SK-N-SH (cell line): ENCODE measurements around the gene INTS1. TPM values are rescaled to one million over a fixed set of nuclear protein-coding genes. Genes with fewer than 3 reads are reported as not detected.

Source experiments
- CTCF ChIA-PET: fragments of 300-600, 350-600 bp; formaldehyde crosslinking; extraction: SDS; loops from one replicate; lab custom pipeline; 2021; lab: Yijun Ruan, JAX
- POLR2A ChIA-PET: fragments of 350-600 bp; sonication (Branson Sonifier 250); formaldehyde crosslinking; extraction: SDS; loops from one replicate; lab custom pipeline; 2020; ENCODE audit warnings: antibody characterized with exemption, inconsistent platforms; lab: Yijun Ruan, JAX
- DNase-seq: peaks from one replicate; pipeline ENCODE4 v3.0.0; 2012
- H2AFZ ChIP-seq: fragments of 200-600 bp; sonication (generic); 2 replicates; pipeline ENCODE4 v1.8.1; 2016; ENCODE audit warnings: antibody characterized with exemption, mild to moderate bottlenecking, low read depth
- H3F3A ChIP-seq: fragments of 200-600 bp; sonication (generic); replicated peaks from 2 replicates; pipeline ENCODE3; 2016; ENCODE audit warnings: antibody characterized with exemption, mild to moderate bottlenecking; ENCODE audit not compliant: insufficient read depth
- H3K27ac ChIP-seq, 2 experiments: fragments of 200-500 bp in 1 of 2; fragments of 200-600 bp in 1 of 2; sonication (Bioruptor generic) in 1 of 2; sonication (generic), shearing (Covaris generic) in 1 of 2; 2 replicates each; pipeline versions ENCODE4 v1.5.1 to v1.6.1; 2014 to 2016; ENCODE audit warnings: low read depth in 2 of 2, inconsistent platforms in 1 of 2, low read length in 1 of 2, mild to moderate bottlenecking in 1 of 2, mixed read lengths in 1 of 2
- H3K27me3 ChIP-seq: fragments of 200-600 bp; sonication (generic), shearing (Covaris generic); 2 replicates; pipeline ENCODE4 v1.6.1; 2016; ENCODE audit warnings: mixed run types; ENCODE audit not compliant: insufficient read depth
- H3K36me3 ChIP-seq, 2 experiments: fragments of 200-500 bp in 1 of 2; fragments of 200-600 bp in 1 of 2; sonication (Bioruptor generic) in 1 of 2; sonication (generic) in 1 of 2; replicated peaks in 1 of 2; 2 replicates each; pipeline versions ENCODE3 to v1.5.1; 2014 to 2016; ENCODE audit warnings: low read length in 1 of 2, mild to moderate bottlenecking in 1 of 2; ENCODE audit not compliant: insufficient read depth in 2 of 2, control insufficient read depth in 1 of 2
- H3K4me1 ChIP-seq, 2 experiments: fragments of 200-500 bp in 1 of 2; fragments of 200-600 bp in 1 of 2; sonication (Bioruptor generic) in 1 of 2; sonication (generic), shearing (Covaris generic) in 1 of 2; 2 replicates each; pipeline versions ENCODE4 v1.5.1 to v1.6.1; 2014 to 2016; ENCODE audit warnings: low read depth in 1 of 2, low read length in 1 of 2, mixed run types in 1 of 2; ENCODE audit not compliant: insufficient read depth in 2 of 2, control insufficient read depth in 1 of 2
- H3K4me2 ChIP-seq: fragments of 200-600 bp; sonication (generic), shearing (Covaris generic); 2 replicates; pipeline ENCODE4 v1.6.1; 2017; ENCODE audit warnings: mixed run types
- H3K4me3 ChIP-seq, 2 experiments: fragments of 200-500 bp in 1 of 2; fragments of 200-600 bp in 1 of 2; sonication (Bioruptor generic) in 1 of 2; sonication (generic), shearing (Covaris generic) in 1 of 2; 2 replicates each; pipeline versions ENCODE4 v1.5.1 to v1.8.1; 2014 to 2016; ENCODE audit warnings: low read depth in 2 of 2, inconsistent platforms in 1 of 2, low read length in 1 of 2, mild to moderate bottlenecking in 1 of 2, mixed read lengths in 1 of 2, moderate library complexity in 1 of 2
- H3K79me2 ChIP-seq: fragments of 200-600 bp; sonication (generic); 2 replicates; pipeline ENCODE4 v1.8.1; 2017; ENCODE audit warnings: mild to moderate bottlenecking; ENCODE audit not compliant: insufficient read depth
- H3K9ac ChIP-seq: fragments of 200-600 bp; sonication (generic); 2 replicates; pipeline ENCODE4 v1.6.1; 2017; ENCODE audit warnings: mixed run types
- H3K9me2 ChIP-seq: fragments of 200-600 bp; sonication (generic); 2 replicates; pipeline ENCODE4 v1.6.1; 2017; ENCODE audit warnings: mixed run types
- H3K9me3 ChIP-seq: fragments of 200-600 bp; sonication (generic); 2 replicates; pipeline ENCODE4 v1.6.1; 2017; ENCODE audit warnings: mixed run types, mild to moderate bottlenecking, moderate library complexity
- H4K20me1 ChIP-seq: fragments of 200-600 bp; sonication (generic); 2 replicates; pipeline ENCODE4 v1.6.1; 2017; ENCODE audit warnings: mild to moderate bottlenecking, mixed run types; ENCODE audit not compliant: insufficient read depth
- CTCF ChIP-seq: fragments of 200-600 bp; sonication (generic); IDR thresholded peaks from 2 replicates; pipeline ENCODE4 v1.6.1; 2017; ENCODE audit warnings: antibody characterized with exemption, mild to moderate bottlenecking, moderate library complexity
- ELF1 ChIP-seq: IDR thresholded peaks from 2 replicates; pipeline ENCODE4 v1.4.0; 2012
- EZH2phosphoT487 ChIP-seq: fragments of 200-600 bp; sonication (generic); IDR thresholded peaks from 2 replicates; pipeline ENCODE4 v1.6.1; 2017; ENCODE audit warnings: low read depth, mixed run types, mild to moderate bottlenecking, antibody characterized with exemption, moderate library complexity, borderline replicate concordance
- FOXM1 ChIP-seq: IDR thresholded peaks from 2 replicates; pipeline ENCODE4 v1.4.0; 2012; ENCODE audit warnings: low read depth, mild to moderate bottlenecking
- IRF3 ChIP-seq: fragments of 150-350 bp; IDR thresholded peaks from 2 replicates; pipeline ENCODE4 v1.6.1; 2016; ENCODE audit warnings: mild to moderate bottlenecking, low read depth, low read length
- MAX ChIP-seq: IDR thresholded peaks from 2 replicates; pipeline ENCODE4 v1.4.0; 2012; ENCODE audit warnings: low read depth
- MEF2A ChIP-seq: IDR thresholded peaks from 2 replicates; pipeline ENCODE4 v1.4.0; 2012; ENCODE audit warnings: low read depth, borderline replicate concordance
- MXI1 ChIP-seq: IDR thresholded peaks from 2 replicates; pipeline ENCODE4 v1.6.1; 2012; ENCODE audit warnings: mild to moderate bottlenecking, low read depth, low read length, improper control_type of control experiment
- PBX3 ChIP-seq: IDR thresholded peaks from 2 replicates; pipeline ENCODE4; 2012
- POLR2AphosphoS5 ChIP-seq: IDR thresholded peaks from 2 replicates; pipeline ENCODE4 v1.6.1; 2012; ENCODE audit warnings: low read depth, low read length
- REST ChIP-seq: IDR thresholded peaks from 2 replicates; pipeline ENCODE4 v1.6.1; 2012; ENCODE audit warnings: mild to moderate bottlenecking, low read depth, low read length, moderate library complexity
- RFX5 ChIP-seq: IDR thresholded peaks from 2 replicates; pipeline ENCODE4 v1.6.1; 2012; ENCODE audit warnings: mild to moderate bottlenecking, improper control_type of control experiment, low read length
- RXRA ChIP-seq: IDR thresholded peaks from 2 replicates; pipeline ENCODE4 v1.4.0; 2012; ENCODE audit warnings: low read depth, mild to moderate bottlenecking, borderline replicate concordance
- TAF1 ChIP-seq: IDR thresholded peaks from 2 replicates; pipeline ENCODE4 v1.6.1; 2012; ENCODE audit warnings: low read depth, mild to moderate bottlenecking, low read length, moderate library complexity, borderline replicate concordance
- TEAD4 ChIP-seq: IDR thresholded peaks from 2 replicates; pipeline ENCODE4 v1.4.0; 2012; ENCODE audit warnings: mild to moderate bottlenecking, borderline replicate concordance; ENCODE audit not compliant: insufficient read depth
- USF2 ChIP-seq: fragments of 150-350 bp; IDR thresholded peaks from 2 replicates; pipeline ENCODE4 v1.6.1; 2017; ENCODE audit warnings: antibody characterized with exemption, low read length, low read depth, borderline replicate concordance
- YY1 ChIP-seq: IDR thresholded peaks from 2 replicates; pipeline ENCODE4 v1.4.0; 2012; ENCODE audit warnings: low read depth, mild to moderate bottlenecking
- WGBS: methylation state at CpG from one replicate; pipeline ENCODE4 v1.1.6; 2017; ENCODE audit warnings: low lambda C conversion rate; 5-methylcytosine and 5-hydroxymethylcytosine counted together
- polyA plus RNA-seq, 3 experiments: library from polyadenylated mRNA; depleted of rRNA; stranded (reverse); fragments of >200 nt; gene quantifications; 2 replicates each; pipeline ENCODE4 v1.2.3, GENCODE V29; 2012

INTS1 gene
- polyA plus RNA-seq, 1 of the 3 experiments (the other 2 are of a cell fraction) = 48.1 TPM

GRCh38 chr7:1490837-1491236, 13.4 kb downstream of the INTS1 start:
- ChIA-PET CTCF (interaction anchor here (1.2 to 9.8 kb wide), 2 partner anchors 13 to 17 kb away, joined by 6 to 104 read pairs; no protein-coding TSS in a partner anchor), POLR2A (interaction anchor here (1.1 kb wide), 1 partner anchor 11 kb away, joined by 5 read pairs; no protein-coding TSS in a partner anchor)
- H3K4me2 ChIP-seq = no peak overlapping the region

More at GRCh38 chr7:1490837-1491236, 13.4 kb downstream of the INTS1 start:
- H3K9me2 ChIP-seq = no peaks in the 10 kb centered on the region
- no peak overlapping the region for H3K9ac ChIP-seq
- H3K9me3 ChIP-seq = no peaks in the 10 kb centered on the region
- no peak overlapping the region for H2AFZ ChIP-seq
- H4K20me1 ChIP-seq = no peaks in the 10 kb centered on the region; the same call in 1 of the 2 replicates
- peaks cover 24 to 82% of the 10 kb centered on the region in 2 experiments for H3K36me3 ChIP-seq
- no peak for DNase-seq
- TF ChIP-seq MEF2A = no peak
- TF ChIP-seq CTCF = no peak
- no peak for TF ChIP-seq TAF1
- no peak for TF ChIP-seq REST
- no peak for TF ChIP-seq MAX
- TF ChIP-seq PBX3 = no peak
- no peak for TF ChIP-seq USF2
- no peak for TF ChIP-seq RXRA
- no peak for TF ChIP-seq IRF3
- no peak for TF ChIP-seq EZH2phosphoT487
- TF ChIP-seq MXI1 = no peak
- no peak for TF ChIP-seq FOXM1
- no peak for TF ChIP-seq TEAD4
- no peak for TF ChIP-seq RFX5
- no peak for TF ChIP-seq YY1
- TF ChIP-seq ELF1 = no peak
- TF ChIP-seq POLR2AphosphoS5 = no peak
- H3K27ac ChIP-seq = no peak overlapping the region
- no peaks in the 10 kb centered on the region for H3K79me2 ChIP-seq
- H3F3A ChIP-seq = no peaks in the 10 kb centered on the region
- H3K4me1 ChIP-seq = no peaks in the 10 kb centered on the region
- H3K4me3 ChIP-seq = no peak overlapping the region
- no peaks in the 10 kb centered on the region for H3K27me3 ChIP-seq
- WGBS = 93% methylated on average over 19 of the region's 19 CpGs
